Panc1 (cell line): Measurements from ENCODE around the gene SCNM1. TPM values are rescaled to one million over a fixed set of nuclear protein-coding genes. Genes with fewer than 3 reads are reported as not detected.
"Not testable (repeated sequence)": the region's sequence is repeated elsewhere in the genome, so short reads cannot be mapped to it uniquely, and the experiment has no call there.

Experiments used
- ATAC-seq: fragments of 200-7000 bp; cut with Tn5 transposase; 2 replicates; pipeline ENCODE4 v1.9.1; 2020; ENCODE audit warnings: mild to moderate bottlenecking, moderate library complexity
- BruUV-seq: library from RNA; stranded (reverse); fragments of 400-500 nt; replicated peaks from 2 replicates; lab custom pipeline; 2021; lab: Mats Ljungman, UMichigan
- CTCF ChIA-PET: fragments of 300-600 bp; sonication (Branson Sonifier 250); formaldehyde crosslinking; loops from one replicate; lab custom pipeline; 2022; ENCODE audit warnings: antibody characterized with exemption; lab: Charles Lee
- POLR2A ChIA-PET: fragments of 300-600 bp; sonication (Branson Sonifier 250); formaldehyde crosslinking; loops from one replicate; lab custom pipeline; 2022; ENCODE audit warnings: antibody characterized with exemption; lab: Charles Lee
- DNase-seq: peaks from one replicate; pipeline ENCODE4 v3.0.0-alpha.2; 2010; ENCODE audit warnings: low read depth, low spot score
- H3K27ac ChIP-seq: 2 replicates; pipeline ENCODE4 v1.5.1; 2011; ENCODE audit warnings: mild to moderate bottlenecking, low read length, inconsistent platforms
- H3K27me3 ChIP-seq: fragments of 200-500 bp; sonication (Bioruptor generic); 2 replicates; pipeline ENCODE4 v1.6.0; 2014; ENCODE audit warnings: low read length, inconsistent platforms; ENCODE audit not compliant: control insufficient read depth, insufficient read depth
- H3K36me3 ChIP-seq: fragments of 200-500 bp; sonication (Bioruptor generic); 2 replicates; pipeline ENCODE4 v1.5.1; 2014; ENCODE audit warnings: inconsistent platforms, mild to moderate bottlenecking, low read length, moderate library complexity; ENCODE audit not compliant: control insufficient read depth, insufficient read depth
- H3K4me1 ChIP-seq: 2 replicates; pipeline ENCODE4 v1.5.1; 2011; ENCODE audit warnings: inconsistent platforms, mild to moderate bottlenecking, low read length, moderate library complexity; ENCODE audit not compliant: control insufficient read depth, insufficient read depth
- H3K4me3 ChIP-seq, 2 experiments: 2 replicates each; pipeline ENCODE4 v1.5.1; 2011 to 2012; ENCODE audit warnings: low read depth in 2 of 2, low read length in 2 of 2, mild to moderate bottlenecking in 2 of 2, inconsistent platforms in 1 of 2, moderate library complexity in 1 of 2
- H3K9me3 ChIP-seq: fragments of 200-500 bp; sonication (Bioruptor generic); 2 replicates; pipeline ENCODE4 v1.5.1; 2014; ENCODE audit warnings: low read depth, mild to moderate bottlenecking, inconsistent platforms, low read length, moderate library complexity; ENCODE audit not compliant: control insufficient read depth, insufficient read depth
- CTCF ChIP-seq: fragments of 450-650 bp; IDR thresholded peaks from 2 replicates; pipeline ENCODE4 v1.5.1; 2017; ENCODE audit warnings: mild to moderate bottlenecking
- POLR2AphosphoS5 ChIP-seq: IDR thresholded peaks from 2 replicates; pipeline ENCODE4 v1.6.1; 2012; ENCODE audit warnings: mild to moderate bottlenecking, low read depth, low read length, moderate library complexity
- SIN3A ChIP-seq: IDR thresholded peaks from 2 replicates; pipeline ENCODE4 v1.6.1; 2012; ENCODE audit warnings: low read depth, mild to moderate bottlenecking, low read length, moderate library complexity, borderline replicate concordance; ENCODE audit not compliant: insufficient read depth
- TCF7L2 ChIP-seq: IDR thresholded peaks from 2 replicates; pipeline ENCODE4 v1.6.1; 2011; ENCODE audit warnings: mild to moderate bottlenecking, low read depth, low read length, inconsistent platforms
- in situ Hi-C: cut with HindIII; loops from 2 replicates; pipeline ENCODE4 v1.10.0; 2016; ENCODE audit warnings: low sequenced_read_pairs, low pct_unique_long_range_greater_than_20kb
- intact Hi-C: fragments of 100-400 bp; cut with micrococcal nuclease; formaldehyde crosslinking; loops from one replicate; pipeline ENCODE4 v1.10.0; 2022; ENCODE audit not compliant: unreplicated experiment
- total RNA-seq: library from RNA; stranded (reverse); gene quantifications from one replicate; pipeline ENCODE4 v1.2.1, GENCODE V29; 2021; ENCODE audit not compliant: unreplicated experiment
- TF ChIP-seq, protein P1 (sequence below), 2 experiments: IDR thresholded peaks; 2 replicates each; pipeline ENCODE4 v1.6.1; 2011 to 2012; ENCODE audit warnings: low read depth in 2 of 2, control low read depth in 1 of 2, low read length in 1 of 2, mild to moderate bottlenecking in 1 of 2, moderate library complexity in 1 of 2; ENCODE audit not compliant: insufficient read depth in 1 of 2

SCNM1 gene
- total RNA-seq, 1 experiment from 2014 or later: 36.5 TPM

DNA sequence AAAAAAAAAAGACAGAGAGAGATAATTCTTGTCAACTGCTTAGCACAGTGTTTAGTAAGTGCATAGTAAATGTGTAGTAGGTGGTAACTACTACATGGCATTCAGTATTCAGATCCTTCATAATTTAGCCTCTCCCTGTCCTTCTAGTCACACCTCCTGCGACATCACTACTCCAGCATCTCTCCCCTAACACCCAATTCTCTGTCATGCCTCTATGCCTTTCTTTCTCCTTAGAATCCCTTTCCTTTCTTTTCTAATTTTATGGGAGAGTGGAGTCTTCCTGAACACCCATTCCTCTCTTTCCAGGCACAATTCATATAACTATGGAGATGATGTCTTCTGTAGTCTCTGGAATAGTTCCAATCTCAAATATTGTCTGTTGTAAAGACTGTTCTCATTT lies 27.9 kb downstream of the SCNM1 start:
- BruUV-seq: no TSS peak
- Histone ChIP-seq H3K27ac (peak overlapping the region; percentile 24; the same call in 1 of the 2 replicates), H3K36me3 (no peaks in the 10 kb centered on the region; the same call in 1 of the 2 replicates), H3K4me3 (no peak overlapping the region; a peak in 1 of 4 replicates), H3K9me3 (no peaks in the 10 kb centered on the region), H3K4me1 (peaks cover 15% of the 10 kb centered on the region), H3K27me3 (no peaks in the 10 kb centered on the region)
- POLR2A ChIA-PET: no interaction called here
- DNase-seq: no peak
- ATAC-seq: no peak
- CTCF ChIA-PET: no interaction called here
- TF ChIP-seq SIN3A (no peak), TCF7L2 (no peak), CTCF (no peak), POLR2AphosphoS5 (no peak)
- TF ChIP-seq, protein P1, sequence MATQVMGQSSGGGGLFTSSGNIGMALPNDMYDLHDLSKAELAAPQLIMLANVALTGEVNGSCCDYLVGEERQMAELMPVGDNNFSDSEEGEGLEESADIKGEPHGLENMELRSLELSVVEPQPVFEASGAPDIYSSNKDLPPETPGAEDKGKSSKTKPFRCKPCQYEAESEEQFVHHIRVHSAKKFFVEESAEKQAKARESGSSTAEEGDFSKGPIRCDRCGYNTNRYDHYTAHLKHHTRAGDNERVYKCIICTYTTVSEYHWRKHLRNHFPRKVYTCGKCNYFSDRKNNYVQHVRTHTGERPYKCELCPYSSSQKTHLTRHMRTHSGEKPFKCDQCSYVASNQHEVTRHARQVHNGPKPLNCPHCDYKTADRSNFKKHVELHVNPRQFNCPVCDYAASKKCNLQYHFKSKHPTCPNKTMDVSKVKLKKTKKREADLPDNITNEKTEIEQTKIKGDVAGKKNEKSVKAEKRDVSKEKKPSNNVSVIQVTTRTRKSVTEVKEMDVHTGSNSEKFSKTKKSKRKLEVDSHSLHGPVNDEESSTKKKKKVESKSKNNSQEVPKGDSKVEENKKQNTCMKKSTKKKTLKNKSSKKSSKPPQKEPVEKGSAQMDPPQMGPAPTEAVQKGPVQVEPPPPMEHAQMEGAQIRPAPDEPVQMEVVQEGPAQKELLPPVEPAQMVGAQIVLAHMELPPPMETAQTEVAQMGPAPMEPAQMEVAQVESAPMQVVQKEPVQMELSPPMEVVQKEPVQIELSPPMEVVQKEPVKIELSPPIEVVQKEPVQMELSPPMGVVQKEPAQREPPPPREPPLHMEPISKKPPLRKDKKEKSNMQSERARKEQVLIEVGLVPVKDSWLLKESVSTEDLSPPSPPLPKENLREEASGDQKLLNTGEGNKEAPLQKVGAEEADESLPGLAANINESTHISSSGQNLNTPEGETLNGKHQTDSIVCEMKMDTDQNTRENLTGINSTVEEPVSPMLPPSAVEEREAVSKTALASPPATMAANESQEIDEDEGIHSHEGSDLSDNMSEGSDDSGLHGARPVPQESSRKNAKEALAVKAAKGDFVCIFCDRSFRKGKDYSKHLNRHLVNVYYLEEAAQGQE (IDR thresholded peaks at IDR 0.05; ENCODE audit: insufficient read depth in 1 of 2, low read depth in 2 of 2, low read length in 1 of 2): no peak
- in situ Hi-C loops (no loop called here), intact Hi-C loops (no loop called here)

DNA sequence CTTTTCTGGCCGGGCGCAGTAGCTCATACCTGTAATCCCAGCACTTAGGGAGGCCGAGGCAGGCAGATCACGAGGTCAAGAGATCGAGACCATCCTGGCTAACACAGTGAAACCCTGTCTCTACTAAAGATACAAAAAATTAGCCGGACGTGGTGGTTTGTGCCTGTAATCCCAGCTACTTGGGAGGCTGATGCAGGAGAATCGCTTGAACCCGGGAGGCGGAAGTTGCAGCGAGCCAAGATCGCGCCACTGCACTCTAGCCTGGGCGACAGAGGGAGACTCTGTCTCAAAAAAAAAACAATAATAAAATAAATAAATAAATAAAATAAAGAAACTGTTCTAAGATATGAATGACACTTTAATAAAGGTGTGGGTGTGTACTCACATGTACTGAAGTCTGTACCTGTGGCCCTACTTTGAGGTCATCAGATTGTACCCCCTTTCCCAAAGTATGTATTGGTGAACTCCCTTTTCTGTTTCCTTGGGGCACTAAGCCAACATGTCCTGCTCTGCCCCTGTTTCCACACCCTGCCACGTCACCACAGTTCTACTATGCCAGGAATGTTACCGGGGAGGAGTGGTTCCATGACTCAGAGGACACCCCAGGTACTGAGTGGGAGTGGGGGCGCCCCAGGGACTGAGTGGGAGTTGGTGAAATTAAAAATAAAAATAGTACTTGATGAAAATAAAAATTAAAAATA lies 29.1 kb downstream of the SCNM1 start:
- Histone ChIP-seq H3K27ac (peak overlapping the region; percentile 97), H3K4me1 (peaks cover 12% of the 10 kb centered on the region; the same call in 1 of the 2 replicates), H3K4me3 (peak overlapping the region; percentile 94 to 100)
- ATAC-seq (peak; percentile 62), DNase-seq (peak; percentile 87)
- intact Hi-C loops: loop anchor here (5.0 kb wide), 1 partner anchor 57 kb away; the partner anchor contains the start of gene PSMD4
- H3K36me3 ChIP-seq, in situ Hi-C loops, H3K27me3 ChIP-seq, H3K9me3 ChIP-seq, BruUV-seq: not testable (repeated sequence)
- ChIA-PET CTCF (interaction anchor here (0.6 to 1.4 kb wide), 5 partner anchors 12 to 225 kb away, joined by 3 to 14 read pairs (median 6); no protein-coding TSS in a partner anchor), POLR2A (interaction anchor here (0.6 to 0.8 kb wide), 3 partner anchors 9 to 59 kb away, joined by 3 to 5 read pairs (median 4); partner anchors contain the start of gene PSMD4)
